GM12878 (cell line): Measurements from ENCODE around the gene LGALS3. TPM values are rescaled to one million over a fixed set of nuclear protein-coding genes. Genes with fewer than 3 reads are reported as not detected.

ENCODE experiments used
- ATAC-seq: fragments of 200-7000 bp; cut with Tn5 transposase; 3 replicates; pipeline ENCODE4 v1.9.1; 2020; ENCODE audit warnings: mild to moderate bottlenecking, moderate library complexity
- BruUV-seq: library from RNA; stranded (reverse); fragments of 400-500 nt; replicated peaks from 2 replicates; lab custom pipeline; 2021; lab: Mats Ljungman, UMichigan
- CTCF ChIA-PET: fragments of 300-600 bp; sonication (Branson Sonifier 250); formaldehyde crosslinking; extraction: SDS; loops from one replicate; lab custom pipeline; 2021; ENCODE audit warnings: inconsistent platforms; lab: Yijun Ruan, JAX
- POLR2A ChIA-PET: fragments of 350-600 bp; formaldehyde crosslinking; extraction: SDS; loops from one replicate; lab custom pipeline; 2021; ENCODE audit warnings: inconsistent platforms; lab: Charles Lee
- RAD21 ChIA-PET: fragments of 300-600 bp; sonication (Branson Sonifier 250); formaldehyde crosslinking; loops from one replicate; lab custom pipeline; 2023; ENCODE audit warnings: antibody characterized with exemption; ENCODE audit not compliant: unreplicated experiment; lab: Charles Lee
- SMC1A ChIA-PET: fragments of 300-600 bp; sonication (Branson Sonifier 250); formaldehyde crosslinking; loops from one replicate; lab custom pipeline; 2023; ENCODE audit not compliant: unreplicated experiment, uncharacterized antibody; lab: Charles Lee
- DNase-seq: peaks from one replicate; pipeline ENCODE4 v3.0.0-alpha.2; 2011; ENCODE audit warnings: low read depth, low spot score
- FAIRE-seq: peaks from 3 replicates; lab custom pipeline; 2011; peaks lifted over from hg19 to GRCh38; lab: Jason Lieb, UNC
- H2AFZ ChIP-seq: 2 replicates; pipeline ENCODE4 v1.6.0; 2011; ENCODE audit warnings: low read depth, low read length, control low read depth; ENCODE audit not compliant: control insufficient read depth
- H3K27ac ChIP-seq: 2 replicates; pipeline ENCODE4 v1.5.1; 2011; ENCODE audit warnings: control low read depth; ENCODE audit not compliant: control insufficient read depth, insufficient read depth
- H3K27me3 ChIP-seq, 2 experiments: replicated peaks in 1 of 2; 2 replicates each; pipeline versions ENCODE4 v1.6.0 to v1.6.1; 2011; ENCODE audit warnings: low read length in 1 of 2; ENCODE audit not compliant: control insufficient read depth in 2 of 2, insufficient read depth in 2 of 2
- H3K36me3 ChIP-seq, 2 experiments: 2 replicates each; pipeline ENCODE4 v1.5.1; 2011; ENCODE audit warnings: low read length in 1 of 2; ENCODE audit not compliant: control insufficient read depth in 2 of 2, insufficient read depth in 2 of 2
- H3K4me1 ChIP-seq: 2 replicates; pipeline ENCODE4 v1.6.1; 2011; ENCODE audit warnings: mild to moderate bottlenecking, low read length, moderate library complexity, mixed read lengths; ENCODE audit not compliant: control insufficient read depth, insufficient read depth
- H3K4me2 ChIP-seq: 2 replicates; pipeline ENCODE4 v1.6.0; 2011; ENCODE audit warnings: control low read depth; ENCODE audit not compliant: control insufficient read depth, insufficient read depth
- H3K4me3 ChIP-seq: fragments of 200-600 bp; sonication (generic); 2 replicates; pipeline ENCODE4 v1.5.1; 2016
- H3K79me2 ChIP-seq: 2 replicates; pipeline ENCODE4 v1.6.0; 2011; ENCODE audit warnings: low read length; ENCODE audit not compliant: control insufficient read depth, insufficient read depth
- H3K9ac ChIP-seq: 2 replicates; pipeline ENCODE4 v1.8.0; 2011; ENCODE audit warnings: low read length, control low read depth, mixed read lengths; ENCODE audit not compliant: control insufficient read depth, insufficient read depth
- H3K9me3 ChIP-seq: replicated peaks from 3 replicates; pipeline ENCODE4 v1.5.1; 2011; ENCODE audit warnings: mild to moderate bottlenecking, low read length; ENCODE audit not compliant: control insufficient read depth, insufficient read depth
- H4K20me1 ChIP-seq: 2 replicates; pipeline ENCODE4 v1.6.0; 2011; ENCODE audit not compliant: control insufficient read depth, insufficient read depth
- ATF3 ChIP-seq: IDR thresholded peaks from 2 replicates; pipeline ENCODE4 v1.6.1; 2011; ENCODE audit warnings: low read depth, mild to moderate bottlenecking, low read length, moderate library complexity, borderline replicate concordance; ENCODE audit errors: extremely low read depth
- BCL3 ChIP-seq: IDR thresholded peaks from 2 replicates; pipeline ENCODE4 v1.6.1; 2011; ENCODE audit warnings: borderline replicate concordance, low read depth, mild to moderate bottlenecking, moderate library complexity, low read length; ENCODE audit not compliant: insufficient read depth, poor library complexity, severe bottlenecking
- CTCF ChIP-seq, 3 experiments: IDR thresholded peaks in 2 of 3; conservative IDR thresholded peaks in 1 of 3; 2 replicates each; pipeline ENCODE4 v1.5.1; 2011; ENCODE audit warnings: low read depth in 3 of 3, low read length in 3 of 3, mild to moderate bottlenecking in 3 of 3, control low read depth in 2 of 3, moderate library complexity in 2 of 3, inconsistent platforms in 1 of 3, mixed read lengths in 1 of 3; ENCODE audit not compliant: control insufficient read depth in 2 of 3, insufficient read depth in 1 of 3; ENCODE audit errors: extremely low read depth in 1 of 3
- IKZF2 ChIP-seq, 2 experiments: fragments of 450-650 bp; IDR thresholded peaks; 2 replicates each; pipeline ENCODE4 v1.6.1; 2017; ENCODE audit warnings: mild to moderate bottlenecking in 2 of 2, moderate library complexity in 2 of 2
- RUNX3 ChIP-seq: IDR thresholded peaks from 2 replicates; pipeline ENCODE4 v1.6.1; 2012; ENCODE audit warnings: low read length, inconsistent platforms
- ZNF687 ChIP-seq: fragments of 450-650 bp; IDR thresholded peaks from 2 replicates; pipeline ENCODE4 v1.6.1; 2017; ENCODE audit warnings: mild to moderate bottlenecking, moderate library complexity
- WGBS: methylation state at CpG from one replicate; pipeline ENCODE4 v1.1.6; 2016; ENCODE audit warnings: low lambda C conversion rate; ENCODE audit not compliant: insufficient replicate concordance, insufficient coverage; ENCODE audit errors: missing lambda C conversion rate; 5-methylcytosine and 5-hydroxymethylcytosine counted together
- in situ Hi-C: fragments of 300-500 bp; cut with MboI; formaldehyde crosslinking; loops from 9 replicates; pipeline ENCODE4 v1.14.3; 2018; ENCODE audit warnings: mixed read lengths
- intact Hi-C: fragments of 100-400 bp; cut with micrococcal nuclease; formaldehyde crosslinking; loops from one replicate; pipeline ENCODE4 v1.14.2; 2022; ENCODE audit not compliant: unreplicated experiment
- polyA plus RNA-seq, 11 experiments: library from polyadenylated mRNA; depleted of rRNA in 4 of 11; unstranded in 6 of 11; stranded (reverse) in 5 of 11; fragments of >200 nt; fragmentation: Nextera tagmentation in 4 of 11; fragmentation: Illumina TruSeq in 1 of 11; extraction: Ambion mirVana in 4 of 11; extraction: Trizol in 1 of 11; gene quantifications; 1 replicate in 1 of 11; 2 replicates in 10 of 11; pipeline versions ENCODE4 v1.2.1 to v1.2.3, GENCODE V29; 2011 to 2016; ENCODE audit warnings: inconsistent platforms in 2 of 11, missing spikeins in 2 of 11, low read depth in 1 of 11
- total RNA-seq, 4 experiments: library from RNA; depleted of rRNA in 3 of 4; stranded (reverse); fragments of >200 nt in 3 of 4; fragmentation: Illumina TruSeq in 1 of 4; extraction: Trizol in 1 of 4; gene quantifications; 2 replicates each; pipeline versions ENCODE4 v1.2.1 to v1.2.3, GENCODE V29; 2013 to 2021

Gene LGALS3
- total and polyA plus RNA-seq, 10 of the 15 experiments (the other 5 are each of a cell fraction or from before 2014, with no cell fraction given), result 1.5 to 34.2 (median 18.4) TPM

- TF ChIP-seq ATF3 (no peak), RUNX3 (no peak), IKZF2 (IDR thresholded peaks at IDR 0.05) (no peak)
These were observed 1.1 kb downstream of the LGALS3 start (continued) for GRCh38 chr14:55130196-55130550.

GRCh38 chr14:55131370-55132137 is 2.5 kb downstream of the LGALS3 start:
- in situ Hi-C loops, result no loop called here
- BruUV-seq, result no TSS peak

More at GRCh38 chr14:55131370-55132137, 2.5 kb downstream of the LGALS3 start:
- Histone ChIP-seq H4K20me1 (peaks cover 3% of the 10 kb centered on the region; the same call in 1 of the 2 replicates), H3K27ac (no peak overlapping the region), H3K27me3 (no peaks in the 10 kb centered on the region)
- intact Hi-C loops, result no loop called here
- POLR2A ChIA-PET, result interaction anchor here (1.3 kb wide), 1 partner anchor 28 kb away, joined by 3 read pairs; no protein-coding TSS in a partner anchor
- peak; percentile 70 for FAIRE-seq
- TF ChIP-seq CTCF (IDR thresholded peaks at IDR 0.05 in 2 of 3, conservative IDR thresholded peaks at IDR 0.05 in 1 of 3; ENCODE audit: control insufficient read depth in 2 of 3, extremely low read depth in 1 of 3, insufficient read depth in 1 of 3, low read depth in 3 of 3, low read length in 3 of 3) (peak in 2 of 3 experiments; percentile 7 to 28; a peak in 1 of 6 replicates), BCL3 (no peak), ZNF687 (0 out of 2 replicates have a peak, but pooled peaks have one; percentile 30)
- TF ChIP-seq, all 136 proteins: peak for 2
- Histone ChIP-seq H3K36me3 (no peaks in the 10 kb centered on the region; a peak in 1 of 4 replicates), H3K9me3 (no peaks in the 10 kb centered on the region), H3K9ac (no peak overlapping the region), H3K4me2 (no peak overlapping the region), H3K4me1 (no peaks in the 10 kb centered on the region; the same call in 1 of the 2 replicates), H3K4me3 (no peak overlapping the region), H3K79me2 (peaks cover 4% of the 10 kb centered on the region), H2AFZ (no peak overlapping the region; the same call in 1 of the 2 replicates)
- ATAC-seq (peak; percentile 13), DNase-seq (no peak)
- ChIA-PET CTCF (interaction anchor here (0.5 to 2.3 kb wide), 8 partner anchors 25 to 80 kb away, joined by 3 to 12 read pairs (median 4); partner anchors contain the start of gene MAPK1IP1L), SMC1A (interaction anchor here (0.7 to 5.7 kb wide), 11 partner anchors 21 to 233 kb away, joined by 3 to 26 read pairs (median 4); partner anchors contain the start of gene MAPK1IP1L), RAD21 (interaction anchor here (0.8 to 1.3 kb wide), 3 partner anchors 28 to 60 kb away, joined by 3 to 5 read pairs (median 5); no protein-coding TSS in a partner anchor)
- 84% methylated on average over 7 of the region's 7 CpGs for WGBS
